Measurements from ENCODE around the gene MAPK1.
A peak's percentile ranks its signal among the peaks of the same experiment; 100 is the strongest.

MAPK1 gene

DNA sequence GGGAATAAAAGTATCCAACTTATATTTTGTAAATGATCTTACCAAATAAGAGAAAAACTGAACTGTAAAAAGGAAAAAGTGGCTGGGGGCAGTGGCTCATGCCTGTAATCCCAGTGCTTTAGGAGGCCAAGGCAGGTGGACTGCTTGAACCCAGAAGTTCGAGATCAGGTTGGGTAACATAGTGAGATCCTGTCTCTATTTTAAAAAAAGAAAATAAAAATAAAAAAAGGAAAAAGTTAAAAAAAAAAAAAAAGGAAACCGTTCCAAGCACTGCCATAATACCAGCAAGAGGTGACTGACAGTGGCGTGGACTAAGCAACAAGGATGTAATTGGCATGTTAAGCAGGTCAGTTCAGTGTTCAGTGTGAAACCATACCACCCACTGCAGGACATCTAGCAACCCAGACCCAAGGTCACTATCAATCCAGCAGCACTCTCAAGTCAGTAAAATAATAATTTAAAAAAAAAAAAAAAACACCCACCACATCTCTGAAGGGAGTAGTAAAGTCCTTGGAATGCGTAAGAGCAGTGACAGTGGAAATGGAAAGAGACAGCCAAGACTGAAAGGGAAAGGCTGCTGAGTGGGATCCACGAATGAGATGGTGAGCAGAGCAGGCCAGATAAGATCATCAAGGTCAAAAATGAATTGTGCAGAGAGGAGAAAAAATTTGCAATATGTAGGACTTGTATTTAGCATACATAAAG, 43.6 kb downstream of the MAPK1 start (continued):
- TF ChIP-seq, protein P1, sequence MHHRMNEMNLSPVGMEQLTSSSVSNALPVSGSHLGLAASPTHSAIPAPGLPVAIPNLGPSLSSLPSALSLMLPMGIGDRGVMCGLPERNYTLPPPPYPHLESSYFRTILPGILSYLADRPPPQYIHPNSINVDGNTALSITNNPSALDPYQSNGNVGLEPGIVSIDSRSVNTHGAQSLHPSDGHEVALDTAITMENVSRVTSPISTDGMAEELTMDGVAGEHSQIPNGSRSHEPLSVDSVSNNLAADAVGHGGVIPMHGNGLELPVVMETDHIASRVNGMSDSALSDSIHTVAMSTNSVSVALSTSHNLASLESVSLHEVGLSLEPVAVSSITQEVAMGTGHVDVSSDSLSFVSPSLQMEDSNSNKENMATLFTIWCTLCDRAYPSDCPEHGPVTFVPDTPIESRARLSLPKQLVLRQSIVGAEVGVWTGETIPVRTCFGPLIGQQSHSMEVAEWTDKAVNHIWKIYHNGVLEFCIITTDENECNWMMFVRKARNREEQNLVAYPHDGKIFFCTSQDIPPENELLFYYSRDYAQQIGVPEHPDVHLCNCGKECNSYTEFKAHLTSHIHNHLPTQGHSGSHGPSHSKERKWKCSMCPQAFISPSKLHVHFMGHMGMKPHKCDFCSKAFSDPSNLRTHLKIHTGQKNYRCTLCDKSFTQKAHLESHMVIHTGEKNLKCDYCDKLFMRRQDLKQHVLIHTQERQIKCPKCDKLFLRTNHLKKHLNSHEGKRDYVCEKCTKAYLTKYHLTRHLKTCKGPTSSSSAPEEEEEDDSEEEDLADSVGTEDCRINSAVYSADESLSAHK (tag by site-specific recombination; IDR thresholded peaks at IDR 0.05), result no peak
- TF ChIP-seq ZBTB8A (tag by site-specific recombination; IDR thresholded peaks at IDR 0.05), result no peak
- no peak for TF ChIP-seq ZNF530 (tag by site-specific recombination; IDR thresholded peaks at IDR 0.05; ENCODE audit: low read depth)
- TF ChIP-seq PRDM1 (tag by site-specific recombination; IDR thresholded peaks at IDR 0.05), result peak; percentile 82
- TF ChIP-seq, protein P2, sequence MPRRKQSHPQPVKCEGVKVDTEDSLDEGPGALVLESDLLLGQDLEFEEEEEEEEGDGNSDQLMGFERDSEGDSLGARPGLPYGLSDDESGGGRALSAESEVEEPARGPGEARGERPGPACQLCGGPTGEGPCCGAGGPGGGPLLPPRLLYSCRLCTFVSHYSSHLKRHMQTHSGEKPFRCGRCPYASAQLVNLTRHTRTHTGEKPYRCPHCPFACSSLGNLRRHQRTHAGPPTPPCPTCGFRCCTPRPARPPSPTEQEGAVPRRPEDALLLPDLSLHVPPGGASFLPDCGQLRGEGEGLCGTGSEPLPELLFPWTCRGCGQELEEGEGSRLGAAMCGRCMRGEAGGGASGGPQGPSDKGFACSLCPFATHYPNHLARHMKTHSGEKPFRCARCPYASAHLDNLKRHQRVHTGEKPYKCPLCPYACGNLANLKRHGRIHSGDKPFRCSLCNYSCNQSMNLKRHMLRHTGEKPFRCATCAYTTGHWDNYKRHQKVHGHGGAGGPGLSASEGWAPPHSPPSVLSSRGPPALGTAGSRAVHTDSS (tag by site-specific recombination; IDR thresholded peaks at IDR 0.05), result no peak
- no peak for TF ChIP-seq ZNF19 (tag by site-specific recombination; IDR thresholded peaks at IDR 0.05; ENCODE audit: low read depth)
- TF ChIP-seq ZNF341 (tag by site-specific recombination; IDR thresholded peaks at IDR 0.05; ENCODE audit: low read depth), result no peak
- TF ChIP-seq, protein P3, sequence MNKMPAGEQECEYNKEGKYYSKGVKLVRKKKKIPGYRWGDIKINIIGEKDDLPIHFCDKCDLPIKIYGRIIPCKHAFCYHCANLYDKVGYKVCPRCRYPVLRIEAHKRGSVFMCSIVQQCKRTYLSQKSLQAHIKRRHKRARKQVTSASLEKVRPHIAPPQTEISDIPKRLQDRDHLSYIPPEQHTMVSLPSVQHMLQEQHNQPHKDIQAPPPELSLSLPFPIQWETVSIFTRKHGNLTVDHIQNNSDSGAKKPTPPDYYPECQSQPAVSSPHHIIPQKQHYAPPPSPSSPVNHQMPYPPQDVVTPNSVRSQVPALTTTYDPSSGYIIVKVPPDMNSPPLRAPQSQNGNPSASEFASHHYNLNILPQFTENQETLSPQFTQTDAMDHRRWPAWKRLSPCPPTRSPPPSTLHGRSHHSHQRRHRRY (tag by site-specific recombination; IDR thresholded peaks at IDR 0.05), result no peak
- TF ChIP-seq ZNF433 (tag by site-specific recombination; IDR thresholded peaks at IDR 0.05; ENCODE audit: low read depth), result no peak
- no peak for TF ChIP-seq ZEB2 (tag by site-specific recombination; IDR thresholded peaks at IDR 0.05)
- no peak for TF ChIP-seq ZNF514 (tag by site-specific recombination; IDR thresholded peaks at IDR 0.05)

DNA sequence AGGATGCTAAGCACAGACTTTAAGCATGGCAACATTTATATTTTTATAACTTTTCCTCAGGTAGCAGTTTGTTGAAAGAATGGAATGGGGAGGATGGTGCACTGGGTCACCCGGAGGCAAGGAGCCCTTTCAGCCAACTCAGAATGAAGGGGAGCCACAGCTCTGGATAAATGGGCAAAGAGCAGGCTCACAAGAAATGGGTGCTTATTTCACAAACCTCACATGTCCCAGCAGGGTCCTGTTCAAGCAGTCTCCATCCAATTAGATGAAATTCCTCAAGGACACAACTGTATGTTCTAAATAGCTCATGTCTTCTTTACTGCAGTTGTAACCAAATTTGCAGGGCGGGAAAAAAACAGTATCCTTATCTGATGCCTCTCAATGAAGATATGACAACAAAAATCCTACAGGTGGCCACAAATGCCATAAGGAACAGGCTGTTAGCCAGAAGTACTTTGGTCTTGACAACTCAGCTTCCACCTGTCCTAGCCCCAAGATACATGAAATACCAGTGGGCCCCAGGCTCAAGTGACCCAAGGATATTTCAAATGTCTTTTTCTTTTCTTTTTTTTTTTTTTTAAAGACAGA, 48.2 kb downstream of the MAPK1 start:
- Histone ChIP-seq H3K4me1 (ENCODE audit: control insufficient read depth, insufficient read depth, low read length) (peaks cover 4% of the 10 kb centered on the region; the same call in 1 of the 2 replicates), H3K4me3 (ENCODE audit: low read depth, low read length) (no peak overlapping the region), H3K27ac (ENCODE audit: extremely low read depth, low read depth, low read length) (no peak overlapping the region), H3K9me3 (ENCODE audit: control insufficient read depth, insufficient read depth, low read depth, low read length) (no peaks in the 10 kb centered on the region), H3K36me3 (ENCODE audit: control insufficient read depth in 2 of 2, insufficient read depth in 1 of 2, low read length in 2 of 2) (no peaks in the 10 kb centered on the region)
- POLR2A ChIA-PET, result no interaction called here
- TF ChIP-seq ZNF132 (tag by site-specific recombination; IDR thresholded peaks at IDR 0.05; ENCODE audit: borderline replicate concordance) (no peak), ZNF596 (tag by site-specific recombination; IDR thresholded peaks at IDR 0.05) (no peak), ZBTB7A (tag by site-specific recombination; IDR thresholded peaks at IDR 0.05; ENCODE audit: low read depth) (no peak), HOXC10 (CRISPR knock-in tag; IDR thresholded peaks at IDR 0.05) (no peak), ZXDB (tag by site-specific recombination; IDR thresholded peaks at IDR 0.05) (no peak), ZNF391 (tag by site-specific recombination; IDR thresholded peaks at IDR 0.05; ENCODE audit: borderline replicate concordance, low read depth) (no peak), ZIC2 (tag by site-specific recombination; IDR thresholded peaks at IDR 0.05) (no peak), SCRT2 (tag by site-specific recombination; IDR thresholded peaks at IDR 0.05) (peak; percentile 74; the same call in 1 of the 2 replicates)
- TF ChIP-seq, protein P4, sequence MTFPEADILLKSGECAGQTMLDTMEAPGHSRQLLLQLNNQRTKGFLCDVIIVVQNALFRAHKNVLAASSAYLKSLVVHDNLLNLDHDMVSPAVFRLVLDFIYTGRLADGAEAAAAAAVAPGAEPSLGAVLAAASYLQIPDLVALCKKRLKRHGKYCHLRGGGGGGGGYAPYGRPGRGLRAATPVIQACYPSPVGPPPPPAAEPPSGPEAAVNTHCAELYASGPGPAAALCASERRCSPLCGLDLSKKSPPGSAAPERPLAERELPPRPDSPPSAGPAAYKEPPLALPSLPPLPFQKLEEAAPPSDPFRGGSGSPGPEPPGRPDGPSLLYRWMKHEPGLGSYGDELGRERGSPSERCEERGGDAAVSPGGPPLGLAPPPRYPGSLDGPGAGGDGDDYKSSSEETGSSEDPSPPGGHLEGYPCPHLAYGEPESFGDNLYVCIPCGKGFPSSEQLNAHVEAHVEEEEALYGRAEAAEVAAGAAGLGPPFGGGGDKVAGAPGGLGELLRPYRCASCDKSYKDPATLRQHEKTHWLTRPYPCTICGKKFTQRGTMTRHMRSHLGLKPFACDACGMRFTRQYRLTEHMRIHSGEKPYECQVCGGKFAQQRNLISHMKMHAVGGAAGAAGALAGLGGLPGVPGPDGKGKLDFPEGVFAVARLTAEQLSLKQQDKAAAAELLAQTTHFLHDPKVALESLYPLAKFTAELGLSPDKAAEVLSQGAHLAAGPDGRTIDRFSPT (tag by site-specific recombination; IDR thresholded peaks at IDR 0.05), result no peak
- TF ChIP-seq, protein P5, sequence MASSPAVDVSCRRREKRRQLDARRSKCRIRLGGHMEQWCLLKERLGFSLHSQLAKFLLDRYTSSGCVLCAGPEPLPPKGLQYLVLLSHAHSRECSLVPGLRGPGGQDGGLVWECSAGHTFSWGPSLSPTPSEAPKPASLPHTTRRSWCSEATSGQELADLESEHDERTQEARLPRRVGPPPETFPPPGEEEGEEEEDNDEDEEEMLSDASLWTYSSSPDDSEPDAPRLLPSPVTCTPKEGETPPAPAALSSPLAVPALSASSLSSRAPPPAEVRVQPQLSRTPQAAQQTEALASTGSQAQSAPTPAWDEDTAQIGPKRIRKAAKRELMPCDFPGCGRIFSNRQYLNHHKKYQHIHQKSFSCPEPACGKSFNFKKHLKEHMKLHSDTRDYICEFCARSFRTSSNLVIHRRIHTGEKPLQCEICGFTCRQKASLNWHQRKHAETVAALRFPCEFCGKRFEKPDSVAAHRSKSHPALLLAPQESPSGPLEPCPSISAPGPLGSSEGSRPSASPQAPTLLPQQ (tag by site-specific recombination; IDR thresholded peaks at IDR 0.05), result 0 out of 2 replicates have a peak, but pooled peaks have one; percentile 20
- CTCF ChIA-PET, result interaction anchor here (0.7 to 0.9 kb wide), 2 partner anchors 46 to 117 kb away, joined by 3 to 9 read pairs; no protein-coding TSS in a partner anchor

Data from HEK293 (cell line).